ENCODE measurements around the gene BCORL1. TPM values are rescaled to one million over a fixed set of nuclear protein-coding genes. Genes with fewer than 3 reads are reported as not detected.

BCORL1 gene
- total and polyA plus RNA-seq, 2 of the 4 experiments (the other 2 are of a cell fraction) = 0.54 to 1.6 TPM

GRCh38 chrX:130013661-130014060, 31.2 kb downstream of the BCORL1 start:
- Histone ChIP-seq H2AK5ac (ENCODE audit: low read depth, low read length) (no peak overlapping the region), H3K18ac (ENCODE audit: low read depth, low read length) (no peak overlapping the region), H3K9ac (ENCODE audit: low read depth, low read length) (no peak overlapping the region), H3K4me3 (ENCODE audit: insufficient read depth, low read depth, low read length) (no peak overlapping the region), H4K8ac (ENCODE audit: low read depth in 2 of 2, low read length in 2 of 2) (no peak overlapping the region), H3K36me3 (ENCODE audit: control insufficient read depth, insufficient read depth, low read length) (peaks cover 9% of the 10 kb centered on the region; the same call in 1 of the 2 replicates), H3K56ac (ENCODE audit: extremely low read depth, insufficient read depth, low read length) (no peak overlapping the region), H2BK5ac (ENCODE audit: low read depth, low read length, poor library complexity, severe bottlenecking) (no peak overlapping the region), H3K9me1 (ENCODE audit: insufficient read depth, low read length) (no peaks in the 10 kb centered on the region), H2BK20ac (ENCODE audit: low read depth, low read length) (no peak overlapping the region), H2BK15ac (ENCODE audit: low read depth, low read length) (no peak overlapping the region), H3K14ac (replicated peaks; ENCODE audit: low read depth, low read length) (no peak overlapping the region), H3K4me2 (ENCODE audit: low read depth, low read length) (no peak overlapping the region), H3K27ac (ENCODE audit: insufficient read depth, low read length) (no peak overlapping the region), H3K4me1 (ENCODE audit: control insufficient read depth, insufficient read depth, low read length) (no peaks in the 10 kb centered on the region), H4K5ac (ENCODE audit: low read depth, low read length) (no peak overlapping the region), H3K4ac (ENCODE audit: low read depth, low read length) (no peak overlapping the region), H2AFZ (replicated peaks; ENCODE audit: low read length, poor library complexity) (no peak overlapping the region), H2BK120ac (ENCODE audit: low read depth, low read length) (no peak overlapping the region), H3K23ac (ENCODE audit: low read depth, low read length) (no peak overlapping the region), H3K79me1 (ENCODE audit: low read depth in 1 of 2, low read length in 2 of 2) (no peaks in the 10 kb centered on the region; a peak in 1 of 4 replicates), H3K27me3 (ENCODE audit: control insufficient read depth, insufficient read depth, low read length) (peaks cover 1% of the 10 kb centered on the region; the same call in 1 of the 2 replicates), H4K91ac (ENCODE audit: insufficient read depth, low read depth, low read length) (no peak overlapping the region), H2AK9ac (replicated peaks; ENCODE audit: low read depth, low read length, poor library complexity) (no peak overlapping the region), H3K9me3 (ENCODE audit: control insufficient read depth, insufficient read depth, low read length) (no peaks in the 10 kb centered on the region), H4K20me1 (ENCODE audit: insufficient read depth, low read length) (no peaks in the 10 kb centered on the region)
- in situ Hi-C loops (cut with MboI; ENCODE audit: low sequenced_read_pairs) (no loop called here), intact Hi-C loops (cut with micrococcal nuclease) (no loop called here), dilution Hi-C loops (cut with HindIII; ENCODE audit: low sequenced_read_pairs, unreplicated experiment) (no loop called here)
- ChIA-PET CTCF (no interaction called here), POLR2A (ENCODE audit: unreplicated experiment) (no interaction called here)
- DNase-seq (no peak), ATAC-seq (ENCODE audit: low read depth) (no peak)
- TF ChIP-seq MAZ (IDR thresholded peaks at IDR 0.05; ENCODE audit: borderline replicate concordance, low read depth, low read length) (no peak), RAD21 (IDR thresholded peaks at IDR 0.05; ENCODE audit: low read length) (no peak), CEBPB (IDR thresholded peaks at IDR 0.05; ENCODE audit: low read depth, low read length) (no peak), BHLHE40 (IDR thresholded peaks at IDR 0.05; ENCODE audit: low read depth, low read length) (no peak), ELK1 (IDR thresholded peaks at IDR 0.05; ENCODE audit: borderline replicate concordance, low read depth, low read length) (no peak), MXI1 (IDR thresholded peaks at IDR 0.05; ENCODE audit: borderline replicate concordance, low read depth, low read length) (no peak), SMC3 (IDR thresholded peaks at IDR 0.05; ENCODE audit: low read depth, low read length) (no peak), CHD1 (IDR thresholded peaks at IDR 0.05; ENCODE audit: low read depth, low read length) (no peak), MAFK (IDR thresholded peaks at IDR 0.05; ENCODE audit: low read depth, low read length) (no peak), POLR2A (IDR thresholded peaks at IDR 0.05; ENCODE audit: low read depth, low read length) (no peak), RCOR1 (IDR thresholded peaks at IDR 0.05; ENCODE audit: insufficient replicate concordance, low read length) (no peak), USF2 (IDR thresholded peaks at IDR 0.05; ENCODE audit: low read depth, low read length) (no peak), CTCF (conservative IDR thresholded peaks at IDR 0.05; ENCODE audit: low read depth, low read length) (no peak), FOS (IDR thresholded peaks at IDR 0.05; ENCODE audit: low read depth, low read length) (no peak), RFX5 (IDR thresholded peaks at IDR 0.05; ENCODE audit: low read depth, low read length) (no peak), NFE2L2 (IDR thresholded peaks at IDR 0.05; ENCODE audit: low read depth, low read length) (no peak)
- BruUV-seq (replicated peaks) = no TSS peak
- 85% methylated on average over 9 of the region's 14 CpGs; no CpG with 5 or more reads in 1 of the 2 experiments for WGBS, 2 experiments (ENCODE audit: extremely low coverage in 2 of 2, insufficient read length in 1 of 2)

Measured in IMR-90 (cell line).